Inflammatory macrophage treated with lipopolysaccharide for 4 hours (primary cell): ENCODE results near the gene PCARE.

Experiments used
- DNase-seq: peaks from one replicate; pipeline ENCODE4 v3.0.0-alpha.2; 2020

The PCARE gene

GRCh38 chr2:29032189-29032588 lies 42.1 kb downstream of the PCARE start:
- DNase-seq: no peak

GRCh38 chr2:29031046-29031445 lies 43.3 kb downstream of the PCARE start:
- no peak for DNase-seq

DNA sequence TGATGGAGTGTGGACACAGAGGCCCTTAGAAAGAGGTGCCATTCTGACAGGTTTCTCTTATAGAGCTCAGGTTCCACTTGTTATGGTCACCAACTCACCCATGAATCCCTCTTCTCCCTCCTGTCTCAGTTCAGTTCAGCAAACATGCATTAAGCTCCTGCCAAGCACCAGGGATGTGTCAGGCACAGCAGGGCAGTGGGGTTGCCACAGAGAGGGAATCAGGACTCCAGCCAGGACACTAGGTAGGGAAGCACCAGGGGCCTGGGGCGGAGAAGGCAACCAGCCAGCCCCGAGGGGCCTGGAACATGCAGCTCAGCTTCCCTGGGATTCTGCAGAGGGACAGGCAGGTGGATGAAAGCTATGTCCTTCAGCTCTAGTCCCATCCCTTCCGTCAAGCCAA lies 48.6 kb downstream of the PCARE start:
- no peak for DNase-seq

DNA sequence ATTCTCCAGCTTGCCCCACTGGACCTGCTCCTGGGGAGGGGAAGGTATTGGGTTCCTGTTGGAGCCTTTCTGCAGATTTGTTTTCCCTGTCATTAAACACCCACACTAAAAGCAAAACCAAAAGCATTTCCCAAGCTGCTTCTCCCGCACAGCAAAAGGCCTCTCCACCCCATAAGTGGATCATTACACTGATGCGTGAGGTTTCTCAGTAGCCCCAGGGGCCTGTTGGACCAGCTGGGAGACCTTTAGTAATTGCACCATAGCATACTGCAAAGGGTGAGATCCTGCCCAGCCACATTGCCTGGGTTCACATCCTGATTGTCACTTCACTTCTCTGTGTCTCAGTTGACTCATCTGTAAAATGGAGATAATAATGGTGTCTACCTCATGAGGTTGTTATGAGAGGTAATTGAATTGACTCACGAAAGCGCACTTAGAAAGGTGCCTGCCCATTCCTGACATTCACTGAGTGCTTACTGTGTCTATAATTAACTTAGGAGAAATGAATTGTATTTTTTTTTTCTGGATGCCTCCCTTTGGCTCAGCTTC lies 49.4 kb downstream of the PCARE start:
- no peak for DNase-seq

GRCh38 chr2:29023188-29023587 lies 51.1 kb downstream of the PCARE start:
- DNase-seq: no peak

DNA sequence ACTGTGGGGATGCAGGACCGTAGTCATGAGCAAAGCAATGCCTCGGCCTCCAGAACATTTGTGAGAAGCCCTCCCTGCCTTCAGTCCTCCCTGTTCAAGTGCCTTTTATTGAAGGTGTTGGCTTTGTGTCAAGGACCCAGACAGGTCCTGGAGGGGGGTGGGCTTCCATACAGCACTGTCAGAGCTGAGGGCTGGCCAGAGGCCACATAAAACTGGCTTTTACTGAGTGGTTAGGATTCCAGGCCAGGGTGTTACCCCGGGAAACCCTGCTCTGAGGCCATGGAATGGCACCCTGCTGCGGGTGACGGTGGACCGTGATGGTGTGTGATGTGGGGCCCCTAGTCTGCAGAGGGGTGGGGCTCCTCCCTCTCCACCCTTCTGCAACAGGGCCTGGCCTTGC lies 51.6 kb downstream of the PCARE start:
- no peak for DNase-seq

- no peak for DNase-seq
Measured at GRCh38 chr2:29021886-29022285, 52.4 kb downstream of the PCARE start.

- peak; percentile 68 for DNase-seq
Measured at GRCh38 chr2:29017716-29018435, 56.4 kb downstream of the PCARE start.

- peak; percentile 42 for DNase-seq
Measured at GRCh38 chr2:29016504-29016903, 57.8 kb downstream of the PCARE start.

GRCh38 chr2:29015701-29016470 lies 58.4 kb downstream of the PCARE start:
- DNase-seq: no peak

- peak; percentile 63 for DNase-seq
Measured at GRCh38 chr2:29014811-29015421, 59.4 kb downstream of the PCARE start.

DNA sequence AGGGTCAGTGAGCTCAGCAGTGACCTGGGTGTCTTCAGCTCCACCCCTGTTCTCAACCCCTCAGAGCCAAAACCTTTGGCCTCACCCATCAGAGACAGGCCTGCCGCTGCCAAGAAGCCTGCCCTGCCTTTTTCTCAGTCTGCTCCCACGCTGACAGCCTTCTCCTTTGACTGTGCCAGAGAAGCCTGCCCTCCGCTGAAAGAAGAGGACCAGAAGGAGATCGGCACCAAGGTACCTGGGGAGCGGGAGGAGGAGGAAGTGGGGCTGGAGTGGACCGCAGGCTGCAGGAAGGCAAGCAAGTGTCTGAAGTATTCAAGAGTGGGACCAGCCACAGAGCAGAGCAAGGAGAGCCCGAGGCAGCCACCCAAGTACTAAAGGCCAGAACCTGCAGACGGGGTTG lies 60.0 kb downstream of the PCARE start:
- no peak for DNase-seq

DNA sequence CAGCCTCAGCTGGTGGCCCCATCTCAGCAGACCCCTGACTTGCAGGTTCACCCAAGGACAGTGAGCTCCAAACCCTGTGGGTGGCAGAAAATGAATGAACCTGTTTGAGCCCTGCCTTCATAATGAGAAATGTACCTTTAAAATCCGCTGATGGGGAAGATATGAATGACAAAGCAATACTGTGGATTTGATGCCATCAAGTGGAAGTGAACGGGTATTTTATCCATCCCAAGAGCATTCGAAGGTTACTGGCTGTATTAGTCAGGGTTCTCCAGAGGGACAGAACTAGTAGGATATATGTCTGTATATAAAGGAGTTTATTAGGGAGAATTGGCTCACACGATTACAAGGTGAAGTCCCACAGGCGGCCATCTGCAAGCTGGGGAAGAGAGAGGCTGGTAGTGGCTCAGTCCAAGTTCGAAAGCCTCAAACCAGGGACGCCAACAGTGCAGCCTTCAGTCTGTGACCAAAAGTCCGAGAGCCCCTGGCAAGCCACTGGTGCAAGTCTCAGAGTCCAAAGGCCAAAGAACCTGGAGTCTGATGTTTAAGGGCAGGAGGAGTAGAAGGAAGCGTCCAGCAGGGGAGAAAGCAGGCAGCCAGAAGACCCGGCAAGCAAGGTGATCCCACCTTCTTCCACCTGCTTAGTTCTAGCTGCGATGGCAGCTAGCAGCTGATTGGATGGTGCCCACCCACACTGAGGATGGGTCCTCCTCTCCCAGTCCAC lies 61.1 kb downstream of the PCARE start:
- no peak for DNase-seq

GRCh38 chr2:29012211-29012681 lies 62.1 kb downstream of the PCARE start:
- peak; percentile 34 for DNase-seq
